Neural progenitor cell (in vitro differentiated cells): ENCODE results near the gene NR3C2.

ENCODE experiments used
- CTCF ChIP-seq: fragments of 200-600 bp; sonication (generic); IDR thresholded peaks from 2 replicates; pipeline ENCODE4 v1.5.1; 2017; ENCODE audit warnings: antibody characterized with exemption, mild to moderate bottlenecking
- EZH2 ChIP-seq: fragments of 200-600 bp; sonication (generic); IDR thresholded peaks from 2 replicates; pipeline ENCODE4 v1.6.1; 2017; ENCODE audit warnings: antibody characterized with exemption, mild to moderate bottlenecking, moderate library complexity
- EZH2phosphoT487 ChIP-seq: fragments of 200-600 bp; sonication (generic); IDR thresholded peaks from 2 replicates; pipeline ENCODE4 v1.6.1; 2017; ENCODE audit warnings: antibody characterized with exemption

DNA sequence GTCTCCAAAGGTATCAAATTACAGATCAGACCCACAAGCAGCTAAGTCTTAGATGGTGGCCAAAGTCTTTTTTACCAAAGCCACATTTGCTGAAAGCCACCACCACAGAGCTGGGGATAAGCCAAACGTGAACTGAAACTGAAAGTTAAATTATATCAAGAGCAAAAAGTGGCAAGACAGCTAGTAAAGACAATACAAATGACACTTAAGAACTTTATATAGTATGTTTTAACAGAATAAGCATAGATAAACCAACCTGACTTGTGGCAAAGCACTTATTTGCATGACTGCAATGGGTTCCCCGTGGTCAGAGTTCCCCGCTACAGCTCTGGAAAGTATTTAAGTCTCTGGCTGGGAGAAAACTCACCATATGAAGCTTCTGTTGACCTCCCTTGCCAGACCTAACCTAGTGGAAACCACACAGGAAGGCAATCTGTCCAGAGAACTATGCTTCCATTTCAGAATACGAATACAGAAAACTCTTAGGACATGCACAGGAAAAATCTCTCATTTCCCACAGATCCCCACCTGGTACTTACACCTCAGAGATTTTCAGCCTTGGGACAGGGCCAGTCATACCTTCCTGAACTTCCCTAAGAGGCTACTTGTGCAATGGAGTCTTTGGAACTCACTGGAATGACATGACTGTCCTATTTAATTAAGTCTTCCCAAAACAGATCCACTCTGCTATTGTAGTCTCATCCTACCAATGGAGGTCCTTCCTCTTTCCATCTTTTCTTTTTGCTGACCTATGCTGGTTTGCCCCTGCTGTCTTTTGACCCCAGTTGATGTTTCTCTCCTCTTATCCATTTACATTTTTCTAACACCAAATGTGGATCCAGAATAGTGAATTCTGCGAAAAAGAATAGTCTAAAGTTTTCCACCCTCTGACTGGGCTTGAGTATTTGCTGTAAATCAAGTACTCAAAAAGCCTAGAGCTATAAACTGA lies 225.1 kb downstream of the NR3C2 start:
- TF ChIP-seq CTCF (no peak), EZH2 (no peak), EZH2phosphoT487 (no peak)
